GM23338 (cell line): Measurements from ENCODE around the gene FLT1. TPM values are rescaled to one million over a fixed set of nuclear protein-coding genes. Genes with fewer than 3 reads are reported as not detected.

Experiments
- ATAC-seq: fragments of 200-7000 bp; cut with Tn5 transposase; 3 replicates; pipeline ENCODE4 v1.9.1; 2020
- DNase-seq: peaks from one replicate; pipeline ENCODE4 v3.0.0-alpha.2; 2015; ENCODE audit warnings: low spot score
- H2AFZ ChIP-seq: fragments of 200-600 bp; sonication (generic); 2 replicates; pipeline ENCODE4 v1.8.0; 2016; ENCODE audit warnings: antibody characterized with exemption, mild to moderate bottlenecking, moderate library complexity
- H3F3A ChIP-seq: fragments of 200-600 bp; sonication (generic); replicated peaks from 2 replicates; pipeline ENCODE4 v1.8.0; 2017; ENCODE audit warnings: antibody characterized with exemption, mixed run types, low read depth
- H3K27ac ChIP-seq: fragments of 200-600 bp; sonication (generic); 2 replicates; pipeline ENCODE4 v1.6.1; 2016; ENCODE audit warnings: low read depth
- H3K27me3 ChIP-seq: fragments of 200-600 bp; sonication (generic); 2 replicates; pipeline ENCODE4 v1.8.0; 2016; ENCODE audit warnings: mild to moderate bottlenecking, mixed run types, moderate library complexity; ENCODE audit not compliant: insufficient read depth
- H3K36me3 ChIP-seq: fragments of 200-600 bp; sonication (generic); 2 replicates; pipeline ENCODE4 v1.8.0; 2016; ENCODE audit warnings: mild to moderate bottlenecking; ENCODE audit not compliant: insufficient read depth
- H3K4me1 ChIP-seq: fragments of 200-600 bp; sonication (generic); 2 replicates; pipeline ENCODE4 v1.8.0; 2016; ENCODE audit warnings: mild to moderate bottlenecking, moderate library complexity; ENCODE audit not compliant: insufficient read depth
- H3K4me2 ChIP-seq: fragments of 200-600 bp; sonication (generic); 2 replicates; pipeline ENCODE4 v1.7.1; 2017; ENCODE audit warnings: mixed run types
- H3K4me3 ChIP-seq: fragments of 200-600 bp; sonication (generic); 2 replicates; pipeline ENCODE4 v1.6.1; 2016; ENCODE audit warnings: mixed run types
- H3K79me2 ChIP-seq: fragments of 200-600 bp; sonication (generic); replicated peaks from 2 replicates; pipeline ENCODE4 v1.8.0; 2017; ENCODE audit warnings: mild to moderate bottlenecking; ENCODE audit not compliant: insufficient read depth
- H3K9me2 ChIP-seq: fragments of 200-600 bp; sonication (generic); 2 replicates; pipeline ENCODE4 v1.8.0; 2017; ENCODE audit not compliant: insufficient read depth
- H4K20me1 ChIP-seq: fragments of 200-600 bp; sonication (generic); replicated peaks from 2 replicates; pipeline ENCODE4 v1.8.0; 2017; ENCODE audit warnings: mild to moderate bottlenecking; ENCODE audit not compliant: insufficient read depth
- H3K27ac Mint-ChIP-seq: 2 replicates; pipeline ENCODE4 v1.8.0; 2020; ENCODE audit warnings: inconsistent platforms, mild to moderate bottlenecking, moderate library complexity, mixed read lengths
- H3K27me3 Mint-ChIP-seq: 3 replicates; pipeline ENCODE4 v1.8.0; 2022; ENCODE audit warnings: low read depth, mild to moderate bottlenecking, moderate library complexity, mixed read lengths, inconsistent platforms; ENCODE audit not compliant: insufficient read depth, poor library complexity
- H3K36me3 Mint-ChIP-seq: 3 replicates; pipeline ENCODE4 v1.8.0; 2021; ENCODE audit warnings: low read depth, mild to moderate bottlenecking, inconsistent platforms, moderate library complexity, mixed read lengths
- H3K4me1 Mint-ChIP-seq: 3 replicates; pipeline ENCODE4 v1.8.0; 2020; ENCODE audit warnings: mild to moderate bottlenecking, inconsistent platforms, mixed read lengths
- H3K4me3 Mint-ChIP-seq: 3 replicates; pipeline ENCODE4 v1.8.0; 2021; ENCODE audit warnings: moderate library complexity, mild to moderate bottlenecking, inconsistent platforms, mixed read lengths
- H3K9me3 Mint-ChIP-seq: 3 replicates; pipeline ENCODE4 v1.8.0; 2020; ENCODE audit warnings: moderate library complexity, mild to moderate bottlenecking, inconsistent platforms, mixed read lengths
- ZNF114 ChIP-seq: fragments of 250-450 bp; sonication (Bioruptor Pico); IDR thresholded peaks from 2 replicates; pipeline ENCODE4 v1.5.0; 2020; ENCODE audit warnings: mild to moderate bottlenecking, moderate library complexity
- ZNF462 ChIP-seq: fragments of 250-450 bp; sonication (Bioruptor Pico); IDR thresholded peaks from 2 replicates; pipeline ENCODE4 v1.5.0; 2020; ENCODE audit warnings: mild to moderate bottlenecking, moderate library complexity
- polyA plus RNA-seq: library from polyadenylated mRNA; unstranded; fragments of >200 nt; fragmentation: Nextera tagmentation; extraction: Ambion mirVana; gene quantifications from 2 replicates; pipeline ENCODE4 v1.2.1, GENCODE V29; 2016
- total RNA-seq: library from RNA; depleted of rRNA; stranded (reverse); fragments of >200 nt; shearing (Covaris generic); gene quantifications from 2 replicates; pipeline ENCODE4 v1.2.3, GENCODE V29; 2014
- TF ChIP-seq, protein P1 (sequence below): IDR thresholded peaks from one replicate; pipeline ENCODE4 v1.6.1; 2018; ENCODE audit warnings: antibody characterized with exemption; ENCODE audit not compliant: unreplicated experiment

FLT1 gene
- total and polyA plus RNA-seq, 2 experiments from 2014 or later = 26.8 to 116 TPM

GRCh38 chr13:28527629-28528028, 32.7 kb upstream of the FLT1 start (continued):
- no peak for TF ChIP-seq ZNF462 (CRISPR knock-in tag)

DNA sequence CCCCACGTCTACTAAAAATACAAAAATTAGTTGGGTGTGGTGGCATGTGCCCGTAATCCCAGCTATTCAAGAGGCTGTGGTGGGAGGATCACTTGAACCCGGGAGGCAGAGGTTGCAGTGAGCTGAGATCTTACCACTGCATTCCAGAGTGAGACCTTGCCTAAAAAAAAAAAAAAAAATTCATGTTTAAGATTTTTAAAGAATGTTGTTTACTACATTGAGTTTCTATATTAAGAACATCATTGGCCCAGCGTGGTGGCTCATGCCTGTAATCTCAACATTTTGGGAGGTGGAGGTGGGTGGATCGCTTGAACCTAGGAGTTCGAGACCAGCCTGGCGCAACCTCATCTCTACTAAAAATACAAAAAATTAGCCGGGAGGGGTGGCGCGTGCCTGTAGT, 31.9 kb upstream of the FLT1 start:
- peaks cover 15% of the 10 kb centered on the region for H3K27me3 ChIP-seq
- ATAC-seq (no peak), DNase-seq (no peak)
- H3K27me3 Mint-ChIP-seq = peaks cover 3% of the 10 kb centered on the region
- H3K4me1 Mint-ChIP-seq = peaks cover 23% of the 10 kb centered on the region
- H3K4me1 ChIP-seq = peaks cover 51% of the 10 kb centered on the region
- no peak overlapping the region for H2AFZ ChIP-seq
- H3F3A ChIP-seq = peaks cover 17% of the 10 kb centered on the region
- no peak overlapping the region for H3K4me3 ChIP-seq
- no peak overlapping the region for H3K27ac ChIP-seq
- H3K27ac Mint-ChIP-seq = no peak overlapping the region
- no peaks in the 10 kb centered on the region for H3K36me3 ChIP-seq
- H4K20me1 ChIP-seq = no peaks in the 10 kb centered on the region
- H3K4me2 ChIP-seq = no peak overlapping the region
- H3K36me3 Mint-ChIP-seq = no peaks in the 10 kb centered on the region
- no peaks in the 10 kb centered on the region; the same call in 1 of the 2 replicates for H3K9me2 ChIP-seq
- H3K4me3 Mint-ChIP-seq = no peak overlapping the region
- H3K79me2 ChIP-seq = no peaks in the 10 kb centered on the region
- no peaks in the 10 kb centered on the region for H3K9me3 Mint-ChIP-seq
- TF ChIP-seq ZNF462 (CRISPR knock-in tag) (no peak), ZNF114 (CRISPR knock-in tag) (no peak)
- TF ChIP-seq, protein P1, sequence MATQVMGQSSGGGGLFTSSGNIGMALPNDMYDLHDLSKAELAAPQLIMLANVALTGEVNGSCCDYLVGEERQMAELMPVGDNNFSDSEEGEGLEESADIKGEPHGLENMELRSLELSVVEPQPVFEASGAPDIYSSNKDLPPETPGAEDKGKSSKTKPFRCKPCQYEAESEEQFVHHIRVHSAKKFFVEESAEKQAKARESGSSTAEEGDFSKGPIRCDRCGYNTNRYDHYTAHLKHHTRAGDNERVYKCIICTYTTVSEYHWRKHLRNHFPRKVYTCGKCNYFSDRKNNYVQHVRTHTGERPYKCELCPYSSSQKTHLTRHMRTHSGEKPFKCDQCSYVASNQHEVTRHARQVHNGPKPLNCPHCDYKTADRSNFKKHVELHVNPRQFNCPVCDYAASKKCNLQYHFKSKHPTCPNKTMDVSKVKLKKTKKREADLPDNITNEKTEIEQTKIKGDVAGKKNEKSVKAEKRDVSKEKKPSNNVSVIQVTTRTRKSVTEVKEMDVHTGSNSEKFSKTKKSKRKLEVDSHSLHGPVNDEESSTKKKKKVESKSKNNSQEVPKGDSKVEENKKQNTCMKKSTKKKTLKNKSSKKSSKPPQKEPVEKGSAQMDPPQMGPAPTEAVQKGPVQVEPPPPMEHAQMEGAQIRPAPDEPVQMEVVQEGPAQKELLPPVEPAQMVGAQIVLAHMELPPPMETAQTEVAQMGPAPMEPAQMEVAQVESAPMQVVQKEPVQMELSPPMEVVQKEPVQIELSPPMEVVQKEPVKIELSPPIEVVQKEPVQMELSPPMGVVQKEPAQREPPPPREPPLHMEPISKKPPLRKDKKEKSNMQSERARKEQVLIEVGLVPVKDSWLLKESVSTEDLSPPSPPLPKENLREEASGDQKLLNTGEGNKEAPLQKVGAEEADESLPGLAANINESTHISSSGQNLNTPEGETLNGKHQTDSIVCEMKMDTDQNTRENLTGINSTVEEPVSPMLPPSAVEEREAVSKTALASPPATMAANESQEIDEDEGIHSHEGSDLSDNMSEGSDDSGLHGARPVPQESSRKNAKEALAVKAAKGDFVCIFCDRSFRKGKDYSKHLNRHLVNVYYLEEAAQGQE = no peak
